Smooth muscle cell (in vitro differentiated cells): ENCODE data around the gene TBC1D9. TPM values are rescaled to one million over a fixed set of nuclear protein-coding genes. Genes with fewer than 3 reads are reported as not detected.

Experiments
- DNase-seq: peaks from one replicate; lab custom pipeline; 2025; ENCODE audit not compliant: unreplicated experiment; lab: John Stamatoyannopoulos, UW
- H2AFZ ChIP-seq: fragments of 200-600 bp; sonication (generic); 2 replicates; pipeline ENCODE4 v1.6.0; 2016; ENCODE audit warnings: antibody characterized with exemption, low read depth, mild to moderate bottlenecking
- H3F3A ChIP-seq: fragments of 200-600 bp; sonication (generic); 2 replicates; pipeline ENCODE4 v1.6.0; 2017; ENCODE audit warnings: antibody characterized with exemption, low read depth
- H3K27ac ChIP-seq: fragments of 200-600 bp; sonication (generic); 2 replicates; pipeline ENCODE4 v1.5.1; 2016; ENCODE audit warnings: low read depth, mild to moderate bottlenecking
- H3K27me3 ChIP-seq: fragments of 200-600 bp; sonication (generic); 2 replicates; pipeline ENCODE4 v1.6.1; 2016; ENCODE audit warnings: low read depth, mild to moderate bottlenecking
- H3K36me3 ChIP-seq: fragments of 200-600 bp; sonication (generic); 2 replicates; pipeline ENCODE4 v1.5.1; 2016; ENCODE audit warnings: low read depth
- H3K4me1 ChIP-seq: fragments of 200-600 bp; sonication (generic); 2 replicates; pipeline ENCODE4 v1.5.1; 2016; ENCODE audit warnings: low read depth
- H3K4me2 ChIP-seq: fragments of 200-600 bp; sonication (generic); 2 replicates; pipeline ENCODE4 v1.6.0; 2016; ENCODE audit warnings: mild to moderate bottlenecking
- H3K4me3 ChIP-seq: fragments of 200-600 bp; sonication (generic); 2 replicates; pipeline ENCODE4 v1.5.1; 2016; ENCODE audit warnings: mild to moderate bottlenecking
- H3K79me2 ChIP-seq: fragments of 200-600 bp; sonication (generic); 2 replicates; pipeline ENCODE4 v1.6.0; 2016; ENCODE audit warnings: low read depth, mild to moderate bottlenecking
- H3K9ac ChIP-seq: fragments of 200-600 bp; sonication (generic); 2 replicates; pipeline ENCODE4 v1.6.0; 2016; ENCODE audit warnings: low read depth
- H3K9me3 ChIP-seq: fragments of 200-600 bp; sonication (generic); replicated peaks from 2 replicates; pipeline ENCODE4 v1.5.1; 2016; ENCODE audit warnings: low read depth
- H4K20me1 ChIP-seq: fragments of 200-600 bp; sonication (generic); 2 replicates; pipeline ENCODE4 v1.6.0; 2016; ENCODE audit warnings: low read depth
- WGBS: methylation state at CpG from one replicate; pipeline ENCODE4 v1.1.7; 2016; ENCODE audit warnings: low lambda C conversion rate; 5-methylcytosine and 5-hydroxymethylcytosine counted together
- polyA plus RNA-seq: library from polyadenylated mRNA; unstranded; fragments of >200 nt; fragmentation: Nextera tagmentation; extraction: Ambion mirVana; gene quantifications from 2 replicates; pipeline ENCODE4 v1.2.1, GENCODE V29; 2016
- total RNA-seq: library from RNA; depleted of rRNA; stranded (reverse); fragments of >200 nt; gene quantifications from 2 replicates; pipeline ENCODE4 v1.2.3, GENCODE V29; 2014
- TF ChIP-seq, protein P1 (sequence below): fragments of 200-600 bp; sonication (generic); IDR thresholded peaks from 2 replicates; pipeline ENCODE4 v1.5.1; 2017; ENCODE audit warnings: borderline replicate concordance, mild to moderate bottlenecking, antibody characterized with exemption; ENCODE audit not compliant: insufficient read depth, poor library complexity, severe bottlenecking

The TBC1D9 gene
- total and polyA plus RNA-seq, 2 experiments from 2014 or later = 9.1 to 39.5 TPM

DNA sequence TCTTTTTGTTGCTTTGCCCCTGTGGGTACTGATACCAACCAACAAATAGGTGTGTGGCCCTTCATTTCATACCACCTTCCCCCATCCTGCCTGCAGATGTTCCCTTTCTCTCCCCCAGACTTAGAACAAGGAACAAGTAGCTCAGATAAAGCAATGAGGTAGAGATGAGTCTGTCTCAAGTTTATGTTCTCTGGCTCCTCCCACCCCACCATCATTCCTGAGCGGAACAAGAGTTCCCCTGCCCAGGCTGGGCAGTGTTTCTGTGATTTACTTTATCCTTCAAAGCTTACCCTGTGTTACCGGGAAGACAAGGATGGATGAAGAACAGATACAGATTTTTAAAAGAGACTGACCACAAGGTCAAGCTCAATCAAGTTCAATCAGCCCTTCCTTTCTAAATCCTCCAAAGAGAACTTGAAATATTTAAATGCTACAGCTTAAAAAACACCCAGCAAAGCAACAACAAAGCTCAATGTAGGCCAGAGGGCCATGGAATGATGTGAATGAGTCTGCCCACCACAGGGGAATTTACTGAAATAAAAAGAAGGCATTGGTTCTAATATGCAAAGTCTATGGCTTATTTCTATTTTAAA is 107.4 kb downstream of the TBC1D9 start:
- Histone ChIP-seq H3K9me3 (no peaks in the 10 kb centered on the region), H3K27ac (peak overlapping the region; percentile 35), H3K36me3 (no peaks in the 10 kb centered on the region), H3F3A (no peaks in the 10 kb centered on the region), H3K4me3 (no peak overlapping the region), H3K4me1 (peaks cover 27% of the 10 kb centered on the region), H3K79me2 (no peaks in the 10 kb centered on the region), H3K4me2 (no peak overlapping the region), H3K27me3 (no peaks in the 10 kb centered on the region), H3K9ac (no peak overlapping the region), H2AFZ (no peak overlapping the region), H4K20me1 (no peaks in the 10 kb centered on the region)
- DNase-seq = no peak
- WGBS = 42% methylated on average over 2 of the region's 2 CpGs
- TF ChIP-seq, protein P1, sequence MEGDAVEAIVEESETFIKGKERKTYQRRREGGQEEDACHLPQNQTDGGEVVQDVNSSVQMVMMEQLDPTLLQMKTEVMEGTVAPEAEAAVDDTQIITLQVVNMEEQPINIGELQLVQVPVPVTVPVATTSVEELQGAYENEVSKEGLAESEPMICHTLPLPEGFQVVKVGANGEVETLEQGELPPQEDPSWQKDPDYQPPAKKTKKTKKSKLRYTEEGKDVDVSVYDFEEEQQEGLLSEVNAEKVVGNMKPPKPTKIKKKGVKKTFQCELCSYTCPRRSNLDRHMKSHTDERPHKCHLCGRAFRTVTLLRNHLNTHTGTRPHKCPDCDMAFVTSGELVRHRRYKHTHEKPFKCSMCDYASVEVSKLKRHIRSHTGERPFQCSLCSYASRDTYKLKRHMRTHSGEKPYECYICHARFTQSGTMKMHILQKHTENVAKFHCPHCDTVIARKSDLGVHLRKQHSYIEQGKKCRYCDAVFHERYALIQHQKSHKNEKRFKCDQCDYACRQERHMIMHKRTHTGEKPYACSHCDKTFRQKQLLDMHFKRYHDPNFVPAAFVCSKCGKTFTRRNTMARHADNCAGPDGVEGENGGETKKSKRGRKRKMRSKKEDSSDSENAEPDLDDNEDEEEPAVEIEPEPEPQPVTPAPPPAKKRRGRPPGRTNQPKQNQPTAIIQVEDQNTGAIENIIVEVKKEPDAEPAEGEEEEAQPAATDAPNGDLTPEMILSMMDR = no peak

DNA sequence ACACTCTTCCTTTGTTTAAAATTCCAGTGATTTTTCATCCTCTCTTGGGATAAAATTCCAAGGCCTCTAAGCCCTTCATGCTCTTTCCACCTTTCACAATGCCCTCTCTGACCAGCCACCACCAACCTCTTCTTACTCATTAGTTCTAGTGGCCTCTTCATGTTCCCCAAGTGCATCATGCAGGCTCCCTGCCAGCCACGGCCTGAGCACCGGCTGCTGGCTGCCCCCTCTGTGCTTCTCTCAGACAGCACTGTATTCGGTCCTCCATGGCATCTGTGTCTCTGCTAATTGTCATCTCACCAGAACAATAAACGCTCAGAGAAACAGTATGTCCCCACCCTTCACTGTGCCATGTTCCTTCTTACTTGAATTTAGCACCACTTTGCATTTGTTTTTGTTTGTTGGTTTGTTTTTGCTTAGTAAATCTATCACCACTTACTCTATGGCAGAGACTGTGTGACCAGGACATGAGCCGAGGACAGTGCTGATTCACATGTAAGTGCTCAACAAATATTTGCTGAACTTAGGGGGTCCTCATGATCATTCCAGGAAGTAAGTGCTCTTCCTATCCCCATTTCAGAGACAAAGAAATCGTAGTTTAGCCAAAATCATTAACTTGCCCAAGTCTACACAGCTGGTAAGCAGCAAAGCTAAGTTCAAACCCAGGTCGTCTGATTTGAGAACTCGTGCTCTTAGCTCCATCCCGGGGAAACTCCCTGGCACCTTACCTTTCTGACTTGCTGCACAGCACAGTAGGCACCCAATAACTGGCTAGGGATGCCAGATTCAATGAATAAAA is 110.4 kb downstream of the TBC1D9 start:
- no peaks in the 10 kb centered on the region for H3K27me3 ChIP-seq
- no peaks in the 10 kb centered on the region for H4K20me1 ChIP-seq
- H2AFZ ChIP-seq = no peak overlapping the region
- no peaks in the 10 kb centered on the region for H3K36me3 ChIP-seq
- H3F3A ChIP-seq = no peaks in the 10 kb centered on the region
- TF ChIP-seq, protein P1 = no peak
- H3K9me3 ChIP-seq = no peaks in the 10 kb centered on the region
- 78% methylated on average over 9 of the region's 9 CpGs for WGBS
- H3K4me3 ChIP-seq = no peak overlapping the region
- H3K4me1 ChIP-seq = peaks cover 22% of the 10 kb centered on the region
- no peak overlapping the region for H3K4me2 ChIP-seq
- DNase-seq = no peak
- no peaks in the 10 kb centered on the region for H3K79me2 ChIP-seq
- no peak overlapping the region for H3K27ac ChIP-seq
- H3K9ac ChIP-seq = no peak overlapping the region

DNA sequence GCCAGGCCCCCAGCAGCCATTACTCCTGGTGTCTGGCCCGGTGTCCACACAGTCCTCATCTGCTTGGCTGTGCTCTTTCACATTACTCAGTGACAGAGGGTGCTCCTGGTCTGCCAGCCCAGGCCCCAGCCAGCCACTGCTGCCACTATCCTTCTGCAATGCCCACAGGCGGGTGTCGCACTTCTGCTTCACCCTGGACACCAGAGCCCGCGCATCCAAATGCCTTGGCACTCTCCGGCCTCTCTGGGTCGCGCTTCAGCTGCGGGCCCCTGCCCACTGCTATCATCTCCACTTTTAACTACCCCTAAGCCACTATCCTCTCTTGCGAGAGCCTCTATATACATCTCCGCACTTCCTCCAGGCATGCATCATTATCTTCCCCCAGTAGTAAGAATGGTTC is 111.0 kb downstream of the TBC1D9 start:
- H3K4me1 ChIP-seq = peaks cover 22% of the 10 kb centered on the region
- H3K27me3 ChIP-seq = no peaks in the 10 kb centered on the region
- H3K36me3 ChIP-seq = no peaks in the 10 kb centered on the region
- DNase-seq = no peak
- H3F3A ChIP-seq = no peaks in the 10 kb centered on the region
- no peak overlapping the region for H3K9ac ChIP-seq
- no peaks in the 10 kb centered on the region for H4K20me1 ChIP-seq
- no peak overlapping the region for H2AFZ ChIP-seq
- H3K27ac ChIP-seq = no peak overlapping the region
- H3K4me2 ChIP-seq = no peak overlapping the region
- no peak overlapping the region for H3K4me3 ChIP-seq
- TF ChIP-seq, protein P1 = no peak
- H3K79me2 ChIP-seq = no peaks in the 10 kb centered on the region
- WGBS = 92% methylated on average over 11 of the region's 11 CpGs
- no peaks in the 10 kb centered on the region for H3K9me3 ChIP-seq
